HepG2 (cell line): ENCODE data around the gene ZNF367. TPM values are rescaled to one million over a fixed set of nuclear protein-coding genes. Genes with fewer than 3 reads are reported as not detected.

Experiments used
- ATAC-seq: fragments of 200-7000 bp; cut with Tn5 transposase; 3 replicates; pipeline ENCODE4 v1.9.1; 2020; ENCODE audit warnings: mild to moderate bottlenecking, moderate library complexity
- BruUV-seq: library from RNA; stranded (reverse); fragments of 400-500 nt; replicated peaks from 2 replicates; lab custom pipeline; 2021; lab: Mats Ljungman, UMichigan
- CTCF ChIA-PET: fragments of 300-600 bp; formaldehyde crosslinking; extraction: SDS; loops from one replicate; lab custom pipeline; 2021; ENCODE audit warnings: low total read pairs, inconsistent platforms, low intra/inter-chr PET ratio; lab: Yijun Ruan, JAX
- POLR2A ChIA-PET: fragments of 350-600 bp; sonication (Branson Sonifier 250); formaldehyde crosslinking; loops from one replicate; lab custom pipeline; 2020; ENCODE audit warnings: antibody characterized with exemption, inconsistent platforms; lab: Yijun Ruan, JAX
- DNase-seq: peaks from one replicate; pipeline ENCODE4 v3.0.0-alpha.2; 2015; ENCODE audit warnings: low spot score
- FAIRE-seq: peaks from 3 replicates; lab custom pipeline; 2011; peaks lifted over from hg19 to GRCh38; lab: Jason Lieb, UNC
- H2AFZ ChIP-seq: one replicate; pipeline ENCODE4 v1.6.1; 2011; ENCODE audit warnings: low read length, inconsistent platforms
- H3K27ac ChIP-seq: fragments of 300-600 bp; 3 replicates; pipeline ENCODE4 v1.8.0; 2011; ENCODE audit warnings: mixed run types, mild to moderate bottlenecking, mixed read lengths, low read length, inconsistent platforms; ENCODE audit not compliant: insufficient read depth; ENCODE audit errors: extremely low read length
- H3K27me3 ChIP-seq, 2 experiments: fragments of 200-600 bp in 1 of 2; 2 replicates in 1 of 2; 3 replicates in 1 of 2; pipeline versions ENCODE4 v1.6.0 to v1.8.0; 2011; ENCODE audit warnings: low read length in 2 of 2, mild to moderate bottlenecking in 2 of 2, moderate library complexity in 2 of 2, inconsistent platforms in 1 of 2; ENCODE audit not compliant: insufficient read depth in 2 of 2, control insufficient read depth in 1 of 2
- H3K36me3 ChIP-seq, 2 experiments: fragments of 200-600 bp in 1 of 2; replicated peaks in 1 of 2; 2 replicates in 1 of 2; 3 replicates in 1 of 2; pipeline versions ENCODE4 v1.5.1 to v1.8.0; 2011; ENCODE audit warnings: low read length in 2 of 2, inconsistent platforms in 1 of 2; ENCODE audit not compliant: insufficient read depth in 2 of 2, control insufficient read depth in 1 of 2
- H3K4me1 ChIP-seq: 2 replicates; pipeline ENCODE4 v1.5.1; 2012; ENCODE audit warnings: low read length, inconsistent platforms; ENCODE audit not compliant: insufficient read depth
- H3K4me2 ChIP-seq: 2 replicates; pipeline ENCODE4 v1.6.0; 2011; ENCODE audit warnings: low read depth, low read length, inconsistent platforms
- H3K4me3 ChIP-seq, 3 experiments: fragments of 200-600 bp in 1 of 3; sonication (generic), shearing (Covaris generic) in 1 of 3; replicated peaks in 1 of 3; 2 replicates each; pipeline ENCODE4 v1.5.1; 2011 to 2016; ENCODE audit warnings: low read length in 3 of 3, inconsistent platforms in 2 of 3, low read depth in 2 of 3, mild to moderate bottlenecking in 2 of 3, control low read depth in 1 of 3, mixed read lengths in 1 of 3; ENCODE audit not compliant: insufficient read depth in 1 of 3
- H3K79me2 ChIP-seq: one replicate; pipeline ENCODE4 v1.6.1; 2011; ENCODE audit warnings: low read length, inconsistent platforms; ENCODE audit not compliant: insufficient read depth
- H3K9ac ChIP-seq: 2 replicates; pipeline ENCODE4 v1.6.0; 2011; ENCODE audit warnings: mild to moderate bottlenecking, low read depth, low read length, inconsistent platforms; ENCODE audit not compliant: insufficient read depth
- H3K9me3 ChIP-seq: 2 replicates; pipeline ENCODE4 v1.5.1; 2012; ENCODE audit warnings: mild to moderate bottlenecking, low read length
- H4K20me1 ChIP-seq: 2 replicates; pipeline ENCODE4 v1.6.0; 2011; ENCODE audit warnings: inconsistent platforms, mild to moderate bottlenecking, low read length, moderate library complexity; ENCODE audit not compliant: insufficient read depth
- AKAP8 ChIP-seq: sonication (generic); formaldehyde crosslinking; IDR thresholded peaks from 2 replicates; pipeline ENCODE4 v1.5.1; 2020; ENCODE audit warnings: mild to moderate bottlenecking, missing genetic modification reagents
- HNF1A ChIP-seq, 2 experiments: sonication (generic) in 1 of 2; formaldehyde crosslinking in 1 of 2; IDR thresholded peaks; 2 replicates each; pipeline versions ENCODE4 v1.4.0 to v1.6.1; 2016 to 2020; ENCODE audit warnings: borderline replicate concordance in 1 of 2, low read depth in 1 of 2, mild to moderate bottlenecking in 1 of 2, missing genetic modification reagents in 1 of 2
- HNRNPLL ChIP-seq: fragments of 200-400 bp; formaldehyde crosslinking; IDR thresholded peaks from 2 replicates; pipeline ENCODE4 v1.6.1; 2017; ENCODE audit warnings: mild to moderate bottlenecking, low read depth, low read length; ENCODE audit not compliant: poor library complexity, severe bottlenecking
- PHB2 ChIP-seq: fragments of 450-650 bp; IDR thresholded peaks from 2 replicates; pipeline ENCODE4 v1.6.1; 2018; ENCODE audit not compliant: partially characterized antibody
- PLRG1 ChIP-seq: fragments of 450-650 bp; conservative IDR thresholded peaks from 2 replicates; pipeline ENCODE4 v1.6.1; 2016
- RFX5 ChIP-seq: IDR thresholded peaks from 2 replicates; pipeline ENCODE4 v1.6.1; 2011; ENCODE audit warnings: low read depth, low read length, improper control_type of control experiment
- TARDBP ChIP-seq: sonication (generic); formaldehyde crosslinking; IDR thresholded peaks from 2 replicates; pipeline ENCODE4 v1.8.0; 2022; ENCODE audit warnings: mild to moderate bottlenecking, missing genetic modification reagents
- YY1 ChIP-seq: IDR thresholded peaks from 2 replicates; pipeline ENCODE4 v1.6.1; 2011; ENCODE audit warnings: low read length, low read depth, moderate library complexity, mild to moderate bottlenecking; ENCODE audit not compliant: insufficient read depth, insufficient replicate concordance
- ZBTB8A ChIP-seq: sonication (generic); formaldehyde crosslinking; IDR thresholded peaks from 2 replicates; pipeline ENCODE4 v1.4.0; 2020; ENCODE audit warnings: mild to moderate bottlenecking, low read depth, missing genetic modification reagents, borderline replicate concordance
- ZNF17 ChIP-seq: sonication (generic); formaldehyde crosslinking; IDR thresholded peaks from 2 replicates; pipeline ENCODE4 v1.5.0; 2020; ENCODE audit warnings: mild to moderate bottlenecking, missing genetic modification reagents
- ZNF3 ChIP-seq: IDR thresholded peaks from 2 replicates; pipeline ENCODE4 v1.7.0; 2017; ENCODE audit warnings: inconsistent platforms
- ZNF710 ChIP-seq: sonication (generic); formaldehyde crosslinking; IDR thresholded peaks from 2 replicates; pipeline ENCODE4 v1.5.0; 2020; ENCODE audit warnings: mild to moderate bottlenecking, missing genetic modification reagents, borderline replicate concordance
- ZSCAN29 ChIP-seq: sonication (generic); formaldehyde crosslinking; conservative IDR thresholded peaks from 2 replicates; pipeline ENCODE4 v1.4.0; 2020; ENCODE audit warnings: mild to moderate bottlenecking, missing genetic modification reagents
- ZSCAN9 ChIP-seq: IDR thresholded peaks from 2 replicates; pipeline ENCODE4 v1.6.1; 2016; ENCODE audit warnings: borderline replicate concordance
- WGBS: methylation state at CpG from one replicate; pipeline ENCODE4 v1.1.6; 2017; ENCODE audit warnings: low lambda C conversion rate; 5-methylcytosine and 5-hydroxymethylcytosine counted together
- in situ Hi-C: cut with HindIII; loops from 2 replicates; pipeline ENCODE4 v1.10.0; 2017; ENCODE audit warnings: low pct_unique_long_range_greater_than_20kb; ENCODE audit not compliant: extremely low pct_ligation_motif_present
- intact Hi-C: fragments of 100-400 bp; cut with micrococcal nuclease; formaldehyde crosslinking; loops from one replicate; pipeline ENCODE4 v1.10.0; 2022; ENCODE audit not compliant: unreplicated experiment
- polyA plus RNA-seq, 8 experiments: library from polyadenylated mRNA; depleted of rRNA in 3 of 8; stranded (reverse) in 7 of 8; unstranded in 1 of 8; fragments of >200 nt; fragmentation: Illumina TruSeq in 4 of 8; extraction: Trizol in 4 of 8; gene quantifications; 2 replicates each; pipeline versions ENCODE4 v1.2.1 to v1.2.3, GENCODE V29; 2011 to 2016; ENCODE audit warnings: low read depth in 4 of 8, missing spikeins in 1 of 8, mixed read lengths in 1 of 8; ENCODE audit not compliant: insufficient read depth in 1 of 8
- total RNA-seq, 5 experiments: library from RNA; depleted of rRNA; stranded (reverse); fragments of >200 nt; fragmentation: Illumina TruSeq; extraction: Trizol; gene quantifications; 2 replicates each; pipeline ENCODE4 v1.2.3, GENCODE V29; 2016; ENCODE audit warnings: low read depth in 1 of 5

Gene ZNF367
- total and polyA plus RNA-seq, 2 of the 13 experiments (the other 11 are each of a cell fraction or from before 2014, with no cell fraction given), result 2.9 to 7.7 TPM

- BruUV-seq, result no TSS peak
- peak within 1 kb of the TSS; percentile 73 to 97 (median 88) for H3K4me3 ChIP-seq
- ATAC-seq, result peak; percentile 95
- TF ChIP-seq HNF1A (IDR thresholded peaks at IDR 0.05; ENCODE audit: low read depth) (no peak), HNF1A (CRISPR knock-in tag; IDR thresholded peaks at IDR 0.05; ENCODE audit: borderline replicate concordance) (0 out of 2 replicates have a peak, but pooled peaks have one; percentile 32), PLRG1 (no peak), AKAP8 (CRISPR knock-in tag) (no peak), ZNF17 (no peak), HNRNPLL (peak; percentile 66), PHB2 (no peak), RFX5 (peak; percentile 82), ZNF710 (no peak), TARDBP (CRISPR knock-in tag) (0 out of 2 replicates have a peak, but pooled peaks have one; percentile 43), ZNF3 (CRISPR knock-in tag) (no peak), ZSCAN29 (0 out of 2 replicates have a peak, but pooled peaks have one; percentile 29), ZBTB8A (CRISPR knock-in tag) (no peak), YY1 (peak; percentile 37), ZSCAN9 (CRISPR knock-in tag) (0 out of 2 replicates have a peak, but pooled peaks have one; percentile 21)
Measured at GRCh38 chr9:96449845-96450612, 31.9 kb upstream of the ZNF367 start, which contains the start of gene HABP4. TSS of gene HABP4 (plus strand) at chr9:96450169. CDS start at chr9:96450280, 111 bp downstream.

More at GRCh38 chr9:96449845-96450612, 31.9 kb upstream of the ZNF367 start, which contains the start of gene HABP4:
- CTCF ChIA-PET, result no interaction called here
- Histone ChIP-seq H3K4me1 (peaks cover 55% of the 10 kb centered on the region), H3K9me3 (no peaks in the 10 kb centered on the region), H4K20me1 (peaks cover 19% of the 10 kb centered on the region; the same call in 1 of the 2 replicates), H3K4me2 (peak within 1 kb of the TSS; percentile 99), H3K9ac (peak within 1 kb of the TSS; percentile 85), H3K27ac (peak within 1 kb of the TSS; percentile 61), H3K36me3 (no peaks in the 10 kb centered on the region), H3K79me2 (peaks cover 42% of the 10 kb centered on the region), H2AFZ (peak within 1 kb of the TSS; percentile 46), H3K27me3 (no peaks in the 10 kb centered on the region; a peak in 1 of 5 replicates)
- intact Hi-C loops, result loop anchor here (2.0 to 5.0 kb wide), 4 partner anchors 41 to 167 kb away; partner anchors contain the start of gene CDC14B
- in situ Hi-C loops, result loop anchor here (10.0 kb wide), 1 partner anchor 205 kb away; the partner anchor contains the start of gene PRXL2C
- peak; percentile 87 for DNase-seq
- 0% methylated on average over 6 of the region's 108 CpGs for WGBS
- POLR2A ChIA-PET, result interaction anchor here (0.6 to 2.2 kb wide), 21 partner anchors 10 to 205 kb away, joined by 3 to 14 read pairs (median 4); partner anchors contain the start of gene PRXL2C
- peak; percentile 51 for FAIRE-seq
